GM12872 (cell line): Measurements from ENCODE around the gene CCDC18.

ENCODE experiments used
- CTCF ChIP-seq: IDR thresholded peaks from 3 replicates; pipeline ENCODE4 v1.5.1; 2011; ENCODE audit warnings: low read depth, mild to moderate bottlenecking, low read length, moderate library complexity; ENCODE audit not compliant: insufficient read depth

Gene CCDC18

GRCh38 chr1:93200714-93201113, 20.2 kb downstream of the CCDC18 start:
- TF ChIP-seq CTCF, result no peak

GRCh38 chr1:93205892-93206566, 25.5 kb downstream of the CCDC18 start:
- no peak for TF ChIP-seq CTCF

GRCh38 chr1:93206567-93206954, 26.0 kb downstream of the CCDC18 start:
- no peak for TF ChIP-seq CTCF

- TF ChIP-seq CTCF, result no peak
Measured at GRCh38 chr1:93207211-93207610, 26.7 kb downstream of the CCDC18 start.

- TF ChIP-seq CTCF, result no peak
Measured at GRCh38 chr1:93215322-93215721, 34.8 kb downstream of the CCDC18 start.

- TF ChIP-seq CTCF, result no peak
Measured at GRCh38 chr1:93219443-93219842, 38.9 kb downstream of the CCDC18 start.

GRCh38 chr1:93221913-93222312, 41.4 kb downstream of the CCDC18 start:
- TF ChIP-seq CTCF, result no peak
